ENCODE results near the gene AK4. TPM values are rescaled to one million over a fixed set of nuclear protein-coding genes. Genes with fewer than 3 reads are reported as not detected.
"Not testable (repeated sequence)": the region's sequence is repeated elsewhere in the genome, so short reads cannot be mapped to it uniquely, and the experiment has no call there.

Gene AK4
- total and polyA plus RNA-seq, 2 donors from 2014 or later, result 47.6 to 131 TPM

DNA sequence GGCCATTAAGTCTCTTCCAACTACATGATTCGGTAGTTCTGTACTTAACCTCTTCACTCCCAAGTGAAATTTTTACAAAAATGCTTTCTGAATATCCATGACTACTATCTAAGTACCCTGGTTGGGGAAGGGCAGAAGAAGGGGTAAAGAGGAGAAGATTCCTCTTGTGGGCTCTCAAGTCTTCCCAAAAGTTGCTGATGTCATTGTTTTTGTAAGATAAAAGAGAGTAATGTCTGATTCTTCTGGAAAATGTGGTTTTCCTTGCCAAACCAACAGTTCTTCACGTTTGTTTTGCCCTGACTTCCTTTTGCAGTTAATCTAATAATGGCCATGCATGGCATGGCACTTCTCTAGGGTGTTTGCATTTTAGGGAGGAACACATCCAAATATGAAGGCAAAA is 34.7 kb upstream of the AK4 start:
- no peaks in the 10 kb centered on the region for H3K27me3 ChIP-seq (ENCODE audit: control insufficient read depth, insufficient read depth, low read length)
- TF ChIP-seq, protein P1, sequence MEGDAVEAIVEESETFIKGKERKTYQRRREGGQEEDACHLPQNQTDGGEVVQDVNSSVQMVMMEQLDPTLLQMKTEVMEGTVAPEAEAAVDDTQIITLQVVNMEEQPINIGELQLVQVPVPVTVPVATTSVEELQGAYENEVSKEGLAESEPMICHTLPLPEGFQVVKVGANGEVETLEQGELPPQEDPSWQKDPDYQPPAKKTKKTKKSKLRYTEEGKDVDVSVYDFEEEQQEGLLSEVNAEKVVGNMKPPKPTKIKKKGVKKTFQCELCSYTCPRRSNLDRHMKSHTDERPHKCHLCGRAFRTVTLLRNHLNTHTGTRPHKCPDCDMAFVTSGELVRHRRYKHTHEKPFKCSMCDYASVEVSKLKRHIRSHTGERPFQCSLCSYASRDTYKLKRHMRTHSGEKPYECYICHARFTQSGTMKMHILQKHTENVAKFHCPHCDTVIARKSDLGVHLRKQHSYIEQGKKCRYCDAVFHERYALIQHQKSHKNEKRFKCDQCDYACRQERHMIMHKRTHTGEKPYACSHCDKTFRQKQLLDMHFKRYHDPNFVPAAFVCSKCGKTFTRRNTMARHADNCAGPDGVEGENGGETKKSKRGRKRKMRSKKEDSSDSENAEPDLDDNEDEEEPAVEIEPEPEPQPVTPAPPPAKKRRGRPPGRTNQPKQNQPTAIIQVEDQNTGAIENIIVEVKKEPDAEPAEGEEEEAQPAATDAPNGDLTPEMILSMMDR (IDR thresholded peaks at IDR 0.05; ENCODE audit: borderline replicate concordance, extremely low read depth, insufficient read depth), result no peak
- no peak overlapping the region for H3K4me3 ChIP-seq (ENCODE audit: low read length in 3 of 3)
- no peak overlapping the region for H3K9ac ChIP-seq (ENCODE audit: low read length in 3 of 3)
- no peaks in the 10 kb centered on the region for H3K4me1 ChIP-seq (ENCODE audit: control insufficient read depth in 2 of 3, insufficient read depth in 2 of 3, low read depth in 1 of 3, low read length in 3 of 3)
- H3K9me3 ChIP-seq (ENCODE audit: control insufficient read depth in 2 of 3, insufficient read depth in 1 of 3, low read length in 3 of 3), result no peaks in the 10 kb centered on the region
- no peak overlapping the region for H3K27ac ChIP-seq (ENCODE audit: low read depth in 2 of 2, low read length in 2 of 2)
- FAIRE-seq (no peak), DNase-seq (no peak)
- no peaks in the 10 kb centered on the region for H3K36me3 ChIP-seq (ENCODE audit: control insufficient read depth in 2 of 3, insufficient read depth in 3 of 3, low read length in 3 of 3)
- intact Hi-C loops (cut with DNase I), result no loop called here

DNA sequence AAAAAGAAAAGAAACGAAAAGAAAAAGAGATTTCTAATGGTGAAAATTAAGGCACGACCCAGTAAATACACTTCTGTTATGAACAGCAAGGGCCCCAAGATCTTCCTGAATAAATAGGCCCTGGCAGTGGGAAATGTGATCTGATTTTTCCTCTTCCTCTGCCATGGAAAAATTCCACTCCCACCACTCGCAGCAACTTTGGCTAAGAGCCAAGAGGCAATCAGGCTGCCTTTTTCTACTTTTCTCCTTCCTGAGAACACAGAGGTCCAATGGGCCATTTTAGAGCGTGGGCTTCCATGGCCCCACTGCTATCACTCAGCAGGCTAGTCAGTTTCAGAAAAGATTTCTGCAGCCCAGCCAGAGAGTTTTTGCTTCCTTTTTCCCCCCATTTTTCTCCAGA is 33.7 kb upstream of the AK4 start:
- intact Hi-C loops (cut with DNase I), result no loop called here
- FAIRE-seq (no peak), DNase-seq (peak in 4 of 5 donors; percentile 53 to 77 (median 65))

DNA sequence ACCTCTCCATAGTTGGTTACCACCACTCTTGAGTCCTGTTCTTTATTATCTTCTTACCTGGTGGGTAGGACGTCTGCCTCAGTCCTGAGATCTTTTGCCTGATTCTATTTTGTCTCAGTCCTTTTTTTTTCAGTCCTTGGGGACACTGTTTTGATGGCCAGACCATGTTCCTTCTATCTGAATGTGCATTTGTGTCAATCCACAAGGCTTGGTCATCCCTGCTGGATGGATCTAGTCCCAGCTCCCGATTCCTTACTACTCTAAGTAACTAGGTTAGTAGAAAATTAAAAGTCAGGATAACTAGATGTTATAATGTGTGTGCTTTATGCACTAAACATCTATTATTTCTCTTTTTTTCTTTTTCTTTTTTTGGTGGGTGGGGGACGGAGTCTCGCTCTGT is 28.1 kb upstream of the AK4 start:
- no peak overlapping the region for H3K27ac ChIP-seq (ENCODE audit: low read depth in 2 of 2, low read length in 2 of 2)
- no peaks in the 10 kb centered on the region for H3K36me3 ChIP-seq (ENCODE audit: control insufficient read depth in 2 of 3, insufficient read depth in 3 of 3, low read length in 3 of 3)
- no peak overlapping the region for H3K4me3 ChIP-seq (ENCODE audit: low read length in 3 of 3)
- intact Hi-C loops (cut with DNase I), result no loop called here
- no peak overlapping the region for H3K9ac ChIP-seq (ENCODE audit: low read length in 3 of 3)
- H3K27me3 ChIP-seq (ENCODE audit: control insufficient read depth, insufficient read depth, low read length), result no peaks in the 10 kb centered on the region
- FAIRE-seq (no peak), DNase-seq (no peak)
- no peaks in the 10 kb centered on the region for H3K4me1 ChIP-seq (ENCODE audit: control insufficient read depth in 2 of 3, insufficient read depth in 2 of 3, low read depth in 1 of 3, low read length in 3 of 3)
- TF ChIP-seq, protein P1 (IDR thresholded peaks at IDR 0.05; ENCODE audit: borderline replicate concordance, extremely low read depth, insufficient read depth), result no peak
- H3K9me3 ChIP-seq (ENCODE audit: control insufficient read depth in 2 of 3, insufficient read depth in 1 of 3, low read length in 3 of 3), result no peaks in the 10 kb centered on the region

More for the DNA sequence above, 33.7 kb upstream of the AK4 start:
- Histone ChIP-seq H3K4me1 (ENCODE audit: control insufficient read depth in 2 of 3, insufficient read depth in 2 of 3, low read depth in 1 of 3, low read length in 3 of 3) (no peaks in the 10 kb centered on the region), H3K27me3 (ENCODE audit: control insufficient read depth, insufficient read depth, low read length) (no peaks in the 10 kb centered on the region), H3K9me3 (ENCODE audit: control insufficient read depth in 2 of 3, insufficient read depth in 1 of 3, low read length in 3 of 3) (no peaks in the 10 kb centered on the region), H3K36me3 (ENCODE audit: control insufficient read depth in 2 of 3, insufficient read depth in 3 of 3, low read length in 3 of 3) (no peaks in the 10 kb centered on the region), H3K4me3 (ENCODE audit: low read length in 3 of 3) (no peak overlapping the region), H3K9ac (ENCODE audit: low read length in 3 of 3) (no peak overlapping the region), H3K27ac (ENCODE audit: low read depth in 2 of 2, low read length in 2 of 2) (no peak overlapping the region)
- TF ChIP-seq, protein P1 (IDR thresholded peaks at IDR 0.05; ENCODE audit: borderline replicate concordance, extremely low read depth, insufficient read depth), result no peak

DNA sequence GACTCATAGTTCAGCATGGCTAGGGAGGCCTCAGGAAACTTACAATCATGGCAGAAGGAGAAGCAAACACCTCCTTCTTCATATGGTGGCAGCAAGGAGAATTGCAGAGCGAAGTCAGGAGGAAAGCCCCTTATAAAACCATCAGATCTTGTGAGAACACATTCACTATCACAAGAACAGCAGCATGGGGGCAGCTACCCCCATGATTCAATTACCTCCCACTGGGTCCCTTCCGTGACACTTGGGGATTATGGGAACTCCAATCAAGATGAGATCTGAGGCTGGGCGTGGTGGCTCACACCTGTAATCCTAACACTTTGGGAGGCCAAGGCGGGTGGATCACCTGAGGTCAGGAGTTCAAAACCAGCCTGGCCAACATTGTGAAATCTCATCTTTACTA is 18.9 kb upstream of the AK4 start:
- intact Hi-C loops (cut with DNase I); FAIRE-seq; H3K36me3 ChIP-seq (ENCODE audit: control insufficient read depth in 2 of 3, insufficient read depth in 3 of 3, low read length in 3 of 3): not testable (repeated sequence)

More for the DNA sequence above, 18.9 kb upstream of the AK4 start:
- H3K4me3 ChIP-seq (ENCODE audit: low read length in 3 of 3); H3K9ac ChIP-seq (ENCODE audit: low read length in 3 of 3); H3K9me3 ChIP-seq (ENCODE audit: control insufficient read depth in 2 of 3, insufficient read depth in 1 of 3, low read length in 3 of 3); DNase-seq; H3K27me3 ChIP-seq (ENCODE audit: control insufficient read depth, insufficient read depth, low read length); H3K4me1 ChIP-seq (ENCODE audit: control insufficient read depth in 2 of 3, insufficient read depth in 2 of 3, low read depth in 1 of 3, low read length in 3 of 3); H3K27ac ChIP-seq (ENCODE audit: low read depth in 2 of 2, low read length in 2 of 2): not testable (repeated sequence)

All from kidney (tissue), 14 donors.